Upper lobe of left lung (tissue), 4 donors: Measurements from ENCODE around the gene MYO9B.

ENCODE experiments used
- POLR2A ChIP-seq, 4 donors: fragments of 450-650 bp; IDR thresholded peaks; one replicate each; pipeline ENCODE4 v1.5.1; 2016 to 2017; ENCODE audit warnings: antibody characterized with exemption in 4 of 4, mild to moderate bottlenecking in 2 of 4
- POLR2AphosphoS5 ChIP-seq, 2 donors: sonication (generic); formaldehyde crosslinking; IDR thresholded peaks; one replicate each; pipeline ENCODE4 v1.5.1; 2017; ENCODE audit warnings: antibody characterized with exemption in 2 of 2
- TF ChIP-seq, protein P1 (sequence below), 6 experiments: fragments of 450-650 bp in 4 of 6; fragments of 200-600 bp in 2 of 6; sonication (generic) in 2 of 6; IDR thresholded peaks; one replicate each; pipeline ENCODE4 v1.5.1; 2016 to 2019; ENCODE audit warnings: antibody characterized with exemption in 6 of 6

- TF ChIP-seq, protein P1, sequence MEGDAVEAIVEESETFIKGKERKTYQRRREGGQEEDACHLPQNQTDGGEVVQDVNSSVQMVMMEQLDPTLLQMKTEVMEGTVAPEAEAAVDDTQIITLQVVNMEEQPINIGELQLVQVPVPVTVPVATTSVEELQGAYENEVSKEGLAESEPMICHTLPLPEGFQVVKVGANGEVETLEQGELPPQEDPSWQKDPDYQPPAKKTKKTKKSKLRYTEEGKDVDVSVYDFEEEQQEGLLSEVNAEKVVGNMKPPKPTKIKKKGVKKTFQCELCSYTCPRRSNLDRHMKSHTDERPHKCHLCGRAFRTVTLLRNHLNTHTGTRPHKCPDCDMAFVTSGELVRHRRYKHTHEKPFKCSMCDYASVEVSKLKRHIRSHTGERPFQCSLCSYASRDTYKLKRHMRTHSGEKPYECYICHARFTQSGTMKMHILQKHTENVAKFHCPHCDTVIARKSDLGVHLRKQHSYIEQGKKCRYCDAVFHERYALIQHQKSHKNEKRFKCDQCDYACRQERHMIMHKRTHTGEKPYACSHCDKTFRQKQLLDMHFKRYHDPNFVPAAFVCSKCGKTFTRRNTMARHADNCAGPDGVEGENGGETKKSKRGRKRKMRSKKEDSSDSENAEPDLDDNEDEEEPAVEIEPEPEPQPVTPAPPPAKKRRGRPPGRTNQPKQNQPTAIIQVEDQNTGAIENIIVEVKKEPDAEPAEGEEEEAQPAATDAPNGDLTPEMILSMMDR (IDR thresholded peaks at IDR 0.05) = no peak
- no peak for TF ChIP-seq POLR2A (IDR thresholded peaks at IDR 0.05)
- no peak for TF ChIP-seq POLR2AphosphoS5 (IDR thresholded peaks at IDR 0.05)
Measured at GRCh38 chr19:17123041-17123440, 47.5 kb downstream of the MYO9B start.
